Ovary (tissue), 9 donors: ENCODE data around the gene ZNF426. TPM values are rescaled to one million over a fixed set of nuclear protein-coding genes. Genes with fewer than 3 reads are reported as not detected.

ENCODE experiments used
- DNase-seq, 5 donors: peaks; one replicate each; pipeline ENCODE4 v3.0.0-alpha.2; 2019 to 2020
- H3K27ac ChIP-seq, 2 donors: fragments of 200-600 bp; one replicate each; pipeline versions ENCODE4 v1.5.1 to v1.8.0; 2019 to 2022
- H3K27me3 ChIP-seq: fragments of 200-600 bp; one replicate; pipeline ENCODE4 v1.8.0; 2022
- H3K36me3 ChIP-seq: fragments of 200-600 bp; sonication (generic); one replicate; pipeline ENCODE4 v1.5.1; 2019
- H3K4me1 ChIP-seq: one replicate; pipeline ENCODE4 v1.8.1; 2013; ENCODE audit warnings: mild to moderate bottlenecking, moderate library complexity; ENCODE audit not compliant: insufficient read depth
- H3K4me3 ChIP-seq: fragments of 200-600 bp; sonication (generic); one replicate; pipeline ENCODE4 v1.5.1; 2017
- H3K9me3 ChIP-seq, 2 donors: fragments of 200-600 bp in 1 of 2; sonication (generic) in 1 of 2; one replicate each; pipeline versions ENCODE4 v1.5.1 to v1.8.1; 2013 to 2019; ENCODE audit warnings: mild to moderate bottlenecking in 1 of 2, moderate library complexity in 1 of 2
- CTCF ChIP-seq, 3 donors: fragments of 450-650 bp in 2 of 3; fragments of 200-600 bp in 1 of 3; IDR thresholded peaks; one replicate each; pipeline versions ENCODE4 v1.5.1 to v1.8.0; 2016 to 2022; ENCODE audit warnings: antibody characterized with exemption in 3 of 3, mild to moderate bottlenecking in 1 of 3
- EP300 ChIP-seq: sonication (generic); formaldehyde crosslinking; IDR thresholded peaks from one replicate; pipeline ENCODE4 v1.6.1; 2017; ENCODE audit warnings: antibody characterized with exemption
- POLR2A ChIP-seq: fragments of 450-650 bp; IDR thresholded peaks from one replicate; pipeline ENCODE4 v1.6.1; 2017; ENCODE audit warnings: antibody characterized with exemption, mild to moderate bottlenecking, moderate library complexity
- WGBS, 3 donors: extraction: QIAGEN DNeasy Blood & Tissue Kit in 1 of 3; methylation state at CpG; one replicate each; pipeline versions ENCODE4 v1.1.5 to v1.1.7; 2013 to 2017; 5-methylcytosine and 5-hydroxymethylcytosine counted together
- intact Hi-C, 4 donors: fragments of 100-400 bp; cut with DNase I; formaldehyde crosslinking; loops; one replicate each; pipeline versions ENCODE4 v1.11.0 to v1.15.1; 2022 to 2023
- polyA plus RNA-seq, 2 donors: library from polyadenylated mRNA; stranded (reverse); fragments of 200-250 nt in 1 of 2; fragments of 350-450 nt in 1 of 2; fragmentation: Illumina TruSeq in 1 of 2; extraction: RNeasy Lipid Tissue Mini Kit (QIAGEN cat#74804) in 1 of 2; gene quantifications; one replicate each; pipeline ENCODE4 v1.2.3, GENCODE V29; 2013 to 2014
- total RNA-seq, 7 donors: library from RNA; depleted of rRNA in 2 of 7; stranded (reverse); fragments of >200 nt in 2 of 7; fragmentation: NEBNext Ultra II Directional in 3 of 7; extraction: Animal tissue kit (Norgen Biotek cat#: 25700) in 3 of 7; gene quantifications; one replicate each; pipeline versions ENCODE4 v1.1.0 to v1.2.4, GENCODE V29; 2016 to 2023
- donor health status: DM: no; HTN: no; CAD: no; lungs with moderate emphysema.
- donor health status: DM: no; HTN: no; CAD: no.
- donor health status: Bipolar disorder and iron deficiency.
- donor health status: DM: yes; HTN: yes; CAD: no.
- donor health status: DM: no; HTN: no; CAD: no.
- donor health status: DM: yes; HTN: yes; CAD: no.

Gene ZNF426
- total and polyA plus RNA-seq, 9 donors = 7.7 to 35.1 (median 27.3) TPM

GRCh38 chr19:9570255-9570654 lies 31.8 kb upstream of the ZNF426 start:
- DNase-seq = no peak
- intact Hi-C loops = no loop called here
- peaks cover 20 to 64% of the 10 kb centered on the region in 2 donors for H3K9me3 ChIP-seq
- H3K27ac ChIP-seq = no peak overlapping the region
- WGBS, 3 donors = 96 to 99% (median 98%) methylated on average over 6 of the region's 6 CpGs
- no peaks in the 10 kb centered on the region for H3K4me1 ChIP-seq
- no peaks in the 10 kb centered on the region for H3K27me3 ChIP-seq
- no peak for TF ChIP-seq POLR2A
- TF ChIP-seq EP300 = no peak
- TF ChIP-seq CTCF (IDR thresholded peaks at IDR 0.05) = no peak
- peaks cover 3% of the 10 kb centered on the region for H3K36me3 ChIP-seq
- H3K4me3 ChIP-seq = no peak overlapping the region

- Histone ChIP-seq H3K36me3 (peaks cover 3% of the 10 kb centered on the region), H3K27me3 (no peaks in the 10 kb centered on the region), H3K4me1 (no peaks in the 10 kb centered on the region), H3K27ac (no peak overlapping the region), H3K9me3 (peaks cover 24 to 86% of the 10 kb centered on the region in 2 donors), H3K4me3 (no peak overlapping the region)
- no peak for DNase-seq
- TF ChIP-seq CTCF (IDR thresholded peaks at IDR 0.05) (no peak), EP300 (no peak)
- WGBS, 3 donors = 94 to 96% (median 96%) methylated on average over 1 of the region's 1 CpG
- intact Hi-C loops = no loop called here
These were observed 28.3 kb upstream of the ZNF426 start for GRCh38 chr19:9566729-9567128.

GRCh38 chr19:9565900-9566705 lies 27.7 kb upstream of the ZNF426 start:
- no peak overlapping the region for H3K27ac ChIP-seq
- intact Hi-C loops = no loop called here
- H3K4me1 ChIP-seq = no peaks in the 10 kb centered on the region
- peaks cover 25 to 84% of the 10 kb centered on the region in 2 donors for H3K9me3 ChIP-seq
- no peak for DNase-seq
- WGBS, 3 donors = 95 to 97% (median 96%) methylated on average over 9 of the region's 9 CpGs
- H3K27me3 ChIP-seq = no peaks in the 10 kb centered on the region
- no peak overlapping the region for H3K4me3 ChIP-seq
- TF ChIP-seq CTCF (IDR thresholded peaks at IDR 0.05) (no peak), EP300 (no peak), POLR2A (no peak)
- H3K36me3 ChIP-seq = peaks cover 3% of the 10 kb centered on the region

- H3K4me3 ChIP-seq = no peak overlapping the region
- TF ChIP-seq POLR2A (no peak), EP300 (no peak), CTCF (IDR thresholded peaks at IDR 0.05) (no peak)
- intact Hi-C loops = no loop called here
- H3K9me3 ChIP-seq = no peaks in the 10 kb centered on the region
- no peaks in the 10 kb centered on the region for H3K4me1 ChIP-seq
- no peak for DNase-seq
- 88 to 98% (median 91%) methylated on average over 6 to 7 of the region's 7 CpGs for WGBS, 3 donors
- H3K27ac ChIP-seq = no peak overlapping the region
- no peaks in the 10 kb centered on the region for H3K27me3 ChIP-seq
- no peaks in the 10 kb centered on the region for H3K36me3 ChIP-seq
These were observed 14.3 kb upstream of the ZNF426 start for GRCh38 chr19:9552536-9553274.
